ENCODE results near the gene CYP24A1. TPM values are rescaled to one million over a fixed set of nuclear protein-coding genes. Genes with fewer than 3 reads are reported as not detected.

The CYP24A1 gene
- polyA plus RNA-seq, 1 of the 3 experiments (the other 2 are of a cell fraction): 8.8 TPM

DNA sequence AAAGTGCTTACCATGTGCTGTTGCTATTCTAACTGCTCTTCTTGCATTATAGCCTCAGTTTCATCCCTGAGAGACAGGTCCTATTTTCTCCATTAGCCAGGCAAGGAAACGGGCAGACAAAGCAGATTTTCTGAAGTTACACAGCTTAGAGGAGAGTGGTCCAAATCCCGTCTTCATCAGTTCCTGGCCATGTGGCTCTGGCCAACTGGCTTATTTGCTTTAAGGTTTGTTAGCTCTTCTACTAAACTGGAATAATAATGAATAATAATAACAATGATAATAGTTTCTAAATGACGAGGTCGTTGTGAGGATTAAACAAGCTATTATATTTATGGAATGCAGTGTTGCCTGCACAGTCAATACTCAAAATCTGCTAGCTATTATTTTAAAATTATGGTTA, 67.6 kb downstream of the CYP24A1 start:
- no peaks in the 10 kb centered on the region for H3K36me3 ChIP-seq (replicated peaks in 1 of 2; ENCODE audit: control insufficient read depth in 1 of 2, insufficient read depth in 2 of 2, low read length in 1 of 2)
- POLR2A ChIA-PET: interaction anchor here (0.6 kb wide), 1 partner anchor 11 kb away, joined by 3 read pairs; no protein-coding TSS in a partner anchor
- no peak overlapping the region for H3K27ac ChIP-seq (ENCODE audit: low read depth in 2 of 2, low read length in 1 of 2)
- no peak overlapping the region for H3K4me2 ChIP-seq
- no peak overlapping the region for H3K9ac ChIP-seq
- no peak for DNase-seq
- H2AFZ ChIP-seq (ENCODE audit: low read depth): no peak overlapping the region
- H3K79me2 ChIP-seq (ENCODE audit: insufficient read depth): no peaks in the 10 kb centered on the region
- no peaks in the 10 kb centered on the region for H3K4me1 ChIP-seq (ENCODE audit: control insufficient read depth in 1 of 2, insufficient read depth in 2 of 2, low read depth in 1 of 2, low read length in 1 of 2)
- H3K27me3 ChIP-seq (ENCODE audit: insufficient read depth): no peaks in the 10 kb centered on the region
- no peaks in the 10 kb centered on the region for H3K9me2 ChIP-seq
- H3K9me3 ChIP-seq: no peaks in the 10 kb centered on the region
- H4K20me1 ChIP-seq (ENCODE audit: insufficient read depth): no peaks in the 10 kb centered on the region
- WGBS (ENCODE audit: low lambda C conversion rate): 54% methylated on average over 4 of the region's 4 CpGs
- CTCF ChIA-PET: interaction anchor here (0.7 to 23.8 kb wide), 6 partner anchors 13 to 542 kb away, joined by 3 to 499 read pairs (median 5); partner anchors contain the start of gene PFDN4
- no peak overlapping the region for H3K4me3 ChIP-seq (ENCODE audit: low read depth in 2 of 2, low read length in 1 of 2)
- H3F3A ChIP-seq (replicated peaks; ENCODE audit: insufficient read depth): no peaks in the 10 kb centered on the region
- TF ChIP-seq RFX5 (IDR thresholded peaks at IDR 0.05; ENCODE audit: low read length) (no peak), CHD2 (IDR thresholded peaks at IDR 0.05; ENCODE audit: low read length, partially characterized antibody) (no peak), RXRA (IDR thresholded peaks at IDR 0.05; ENCODE audit: borderline replicate concordance, low read depth) (no peak), TCF12 (IDR thresholded peaks at IDR 0.05) (no peak), JUND (IDR thresholded peaks at IDR 0.05) (no peak), FOXJ3 (CRISPR knock-in tag; IDR thresholded peaks at IDR 0.05) (no peak), SIN3A (IDR thresholded peaks at IDR 0.05; ENCODE audit: borderline replicate concordance, low read depth, low read length) (no peak), NRF1 (IDR thresholded peaks at IDR 0.05; ENCODE audit: low read depth, low read length) (no peak), MEF2A (IDR thresholded peaks at IDR 0.05; ENCODE audit: borderline replicate concordance, low read depth) (no peak), TEAD4 (IDR thresholded peaks at IDR 0.05; ENCODE audit: borderline replicate concordance, insufficient read depth) (no peak), MXI1 (IDR thresholded peaks at IDR 0.05; ENCODE audit: low read depth, low read length) (no peak), YY1 (IDR thresholded peaks at IDR 0.05; ENCODE audit: low read depth) (no peak), NFIC (IDR thresholded peaks at IDR 0.05; ENCODE audit: borderline replicate concordance) (no peak)
- TF ChIP-seq, protein P1, sequence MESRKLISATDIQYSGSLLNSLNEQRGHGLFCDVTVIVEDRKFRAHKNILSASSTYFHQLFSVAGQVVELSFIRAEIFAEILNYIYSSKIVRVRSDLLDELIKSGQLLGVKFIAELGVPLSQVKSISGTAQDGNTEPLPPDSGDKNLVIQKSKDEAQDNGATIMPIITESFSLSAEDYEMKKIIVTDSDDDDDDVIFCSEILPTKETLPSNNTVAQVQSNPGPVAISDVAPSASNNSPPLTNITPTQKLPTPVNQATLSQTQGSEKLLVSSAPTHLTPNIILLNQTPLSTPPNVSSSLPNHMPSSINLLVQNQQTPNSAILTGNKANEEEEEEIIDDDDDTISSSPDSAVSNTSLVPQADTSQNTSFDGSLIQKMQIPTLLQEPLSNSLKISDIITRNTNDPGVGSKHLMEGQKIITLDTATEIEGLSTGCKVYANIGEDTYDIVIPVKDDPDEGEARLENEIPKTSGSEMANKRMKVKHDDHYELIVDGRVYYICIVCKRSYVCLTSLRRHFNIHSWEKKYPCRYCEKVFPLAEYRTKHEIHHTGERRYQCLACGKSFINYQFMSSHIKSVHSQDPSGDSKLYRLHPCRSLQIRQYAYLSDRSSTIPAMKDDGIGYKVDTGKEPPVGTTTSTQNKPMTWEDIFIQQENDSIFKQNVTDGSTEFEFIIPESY (IDR thresholded peaks at IDR 0.05; ENCODE audit: borderline replicate concordance, low read depth): no peak
- TF ChIP-seq, protein P2, sequence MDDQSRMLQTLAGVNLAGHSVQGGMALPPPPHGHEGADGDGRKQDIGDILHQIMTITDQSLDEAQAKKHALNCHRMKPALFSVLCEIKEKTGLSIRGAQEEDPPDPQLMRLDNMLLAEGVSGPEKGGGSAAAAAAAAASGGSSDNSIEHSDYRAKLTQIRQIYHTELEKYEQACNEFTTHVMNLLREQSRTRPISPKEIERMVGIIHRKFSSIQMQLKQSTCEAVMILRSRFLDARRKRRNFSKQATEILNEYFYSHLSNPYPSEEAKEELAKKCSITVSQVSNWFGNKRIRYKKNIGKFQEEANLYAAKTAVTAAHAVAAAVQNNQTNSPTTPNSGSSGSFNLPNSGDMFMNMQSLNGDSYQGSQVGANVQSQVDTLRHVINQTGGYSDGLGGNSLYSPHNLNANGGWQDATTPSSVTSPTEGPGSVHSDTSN (IDR thresholded peaks at IDR 0.05): no peak
- TF ChIP-seq, protein P3, sequence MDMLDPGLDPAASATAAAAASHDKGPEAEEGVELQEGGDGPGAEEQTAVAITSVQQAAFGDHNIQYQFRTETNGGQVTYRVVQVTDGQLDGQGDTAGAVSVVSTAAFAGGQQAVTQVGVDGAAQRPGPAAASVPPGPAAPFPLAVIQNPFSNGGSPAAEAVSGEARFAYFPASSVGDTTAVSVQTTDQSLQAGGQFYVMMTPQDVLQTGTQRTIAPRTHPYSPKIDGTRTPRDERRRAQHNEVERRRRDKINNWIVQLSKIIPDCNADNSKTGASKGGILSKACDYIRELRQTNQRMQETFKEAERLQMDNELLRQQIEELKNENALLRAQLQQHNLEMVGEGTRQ (IDR thresholded peaks at IDR 0.05; ENCODE audit: borderline replicate concordance, low read depth, low read length): no peak
- TF ChIP-seq, protein P4, sequence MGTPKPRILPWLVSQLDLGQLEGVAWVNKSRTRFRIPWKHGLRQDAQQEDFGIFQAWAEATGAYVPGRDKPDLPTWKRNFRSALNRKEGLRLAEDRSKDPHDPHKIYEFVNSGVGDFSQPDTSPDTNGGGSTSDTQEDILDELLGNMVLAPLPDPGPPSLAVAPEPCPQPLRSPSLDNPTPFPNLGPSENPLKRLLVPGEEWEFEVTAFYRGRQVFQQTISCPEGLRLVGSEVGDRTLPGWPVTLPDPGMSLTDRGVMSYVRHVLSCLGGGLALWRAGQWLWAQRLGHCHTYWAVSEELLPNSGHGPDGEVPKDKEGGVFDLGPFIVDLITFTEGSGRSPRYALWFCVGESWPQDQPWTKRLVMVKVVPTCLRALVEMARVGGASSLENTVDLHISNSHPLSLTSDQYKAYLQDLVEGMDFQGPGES (IDR thresholded peaks at IDR 0.05; ENCODE audit: low read depth, low read length): no peak
- TF ChIP-seq, protein P5, sequence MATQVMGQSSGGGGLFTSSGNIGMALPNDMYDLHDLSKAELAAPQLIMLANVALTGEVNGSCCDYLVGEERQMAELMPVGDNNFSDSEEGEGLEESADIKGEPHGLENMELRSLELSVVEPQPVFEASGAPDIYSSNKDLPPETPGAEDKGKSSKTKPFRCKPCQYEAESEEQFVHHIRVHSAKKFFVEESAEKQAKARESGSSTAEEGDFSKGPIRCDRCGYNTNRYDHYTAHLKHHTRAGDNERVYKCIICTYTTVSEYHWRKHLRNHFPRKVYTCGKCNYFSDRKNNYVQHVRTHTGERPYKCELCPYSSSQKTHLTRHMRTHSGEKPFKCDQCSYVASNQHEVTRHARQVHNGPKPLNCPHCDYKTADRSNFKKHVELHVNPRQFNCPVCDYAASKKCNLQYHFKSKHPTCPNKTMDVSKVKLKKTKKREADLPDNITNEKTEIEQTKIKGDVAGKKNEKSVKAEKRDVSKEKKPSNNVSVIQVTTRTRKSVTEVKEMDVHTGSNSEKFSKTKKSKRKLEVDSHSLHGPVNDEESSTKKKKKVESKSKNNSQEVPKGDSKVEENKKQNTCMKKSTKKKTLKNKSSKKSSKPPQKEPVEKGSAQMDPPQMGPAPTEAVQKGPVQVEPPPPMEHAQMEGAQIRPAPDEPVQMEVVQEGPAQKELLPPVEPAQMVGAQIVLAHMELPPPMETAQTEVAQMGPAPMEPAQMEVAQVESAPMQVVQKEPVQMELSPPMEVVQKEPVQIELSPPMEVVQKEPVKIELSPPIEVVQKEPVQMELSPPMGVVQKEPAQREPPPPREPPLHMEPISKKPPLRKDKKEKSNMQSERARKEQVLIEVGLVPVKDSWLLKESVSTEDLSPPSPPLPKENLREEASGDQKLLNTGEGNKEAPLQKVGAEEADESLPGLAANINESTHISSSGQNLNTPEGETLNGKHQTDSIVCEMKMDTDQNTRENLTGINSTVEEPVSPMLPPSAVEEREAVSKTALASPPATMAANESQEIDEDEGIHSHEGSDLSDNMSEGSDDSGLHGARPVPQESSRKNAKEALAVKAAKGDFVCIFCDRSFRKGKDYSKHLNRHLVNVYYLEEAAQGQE (IDR thresholded peaks at IDR 0.05; ENCODE audit: low read depth, low read length): no peak

Measured in SK-N-SH (cell line).